ENCODE data around the gene IVL. TPM values are rescaled to one million over a fixed set of nuclear protein-coding genes. Genes with fewer than 3 reads are reported as not detected.
A peak's percentile ranks its signal among the peaks of the same experiment; 100 is the strongest.

Gene IVL
- total and polyA plus RNA-seq, 8 donors = 0.12 TPM; not detected in 7

DNA sequence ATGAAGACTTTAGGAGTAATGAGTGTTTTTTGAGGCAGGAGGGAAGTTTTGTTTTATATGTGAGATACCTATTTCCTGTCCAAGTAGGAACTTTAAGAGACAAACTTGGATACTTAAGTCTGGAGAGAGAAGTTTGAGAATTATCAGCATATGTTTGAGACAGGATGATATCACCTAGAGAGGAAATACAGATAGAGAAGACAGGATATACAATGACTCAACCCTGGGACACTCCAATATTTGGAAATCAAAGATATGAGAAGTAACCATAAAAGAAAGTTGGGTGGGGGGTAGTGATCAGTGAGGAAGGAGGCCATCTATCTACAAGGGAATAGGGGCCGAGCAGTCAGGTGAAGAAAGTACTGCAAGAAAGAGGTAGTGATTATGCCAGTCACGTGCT, 42.0 kb upstream of the IVL start:
- TF ChIP-seq, protein P1, sequence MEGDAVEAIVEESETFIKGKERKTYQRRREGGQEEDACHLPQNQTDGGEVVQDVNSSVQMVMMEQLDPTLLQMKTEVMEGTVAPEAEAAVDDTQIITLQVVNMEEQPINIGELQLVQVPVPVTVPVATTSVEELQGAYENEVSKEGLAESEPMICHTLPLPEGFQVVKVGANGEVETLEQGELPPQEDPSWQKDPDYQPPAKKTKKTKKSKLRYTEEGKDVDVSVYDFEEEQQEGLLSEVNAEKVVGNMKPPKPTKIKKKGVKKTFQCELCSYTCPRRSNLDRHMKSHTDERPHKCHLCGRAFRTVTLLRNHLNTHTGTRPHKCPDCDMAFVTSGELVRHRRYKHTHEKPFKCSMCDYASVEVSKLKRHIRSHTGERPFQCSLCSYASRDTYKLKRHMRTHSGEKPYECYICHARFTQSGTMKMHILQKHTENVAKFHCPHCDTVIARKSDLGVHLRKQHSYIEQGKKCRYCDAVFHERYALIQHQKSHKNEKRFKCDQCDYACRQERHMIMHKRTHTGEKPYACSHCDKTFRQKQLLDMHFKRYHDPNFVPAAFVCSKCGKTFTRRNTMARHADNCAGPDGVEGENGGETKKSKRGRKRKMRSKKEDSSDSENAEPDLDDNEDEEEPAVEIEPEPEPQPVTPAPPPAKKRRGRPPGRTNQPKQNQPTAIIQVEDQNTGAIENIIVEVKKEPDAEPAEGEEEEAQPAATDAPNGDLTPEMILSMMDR (IDR thresholded peaks at IDR 0.05) = no peak
- H3K27me3 ChIP-seq = no peaks in the 10 kb centered on the region
- intact Hi-C loops (cut with DNase I) = no loop called here
- DNase-seq = no peak
- no peak for ATAC-seq
- no peak overlapping the region for H3K27ac ChIP-seq
- H3K9me3 ChIP-seq = no peaks in the 10 kb centered on the region
- H3K4me3 ChIP-seq = no peak overlapping the region
- H3K4me1 ChIP-seq = no peaks in the 10 kb centered on the region
- H3K36me3 ChIP-seq = no peaks in the 10 kb centered on the region

DNA sequence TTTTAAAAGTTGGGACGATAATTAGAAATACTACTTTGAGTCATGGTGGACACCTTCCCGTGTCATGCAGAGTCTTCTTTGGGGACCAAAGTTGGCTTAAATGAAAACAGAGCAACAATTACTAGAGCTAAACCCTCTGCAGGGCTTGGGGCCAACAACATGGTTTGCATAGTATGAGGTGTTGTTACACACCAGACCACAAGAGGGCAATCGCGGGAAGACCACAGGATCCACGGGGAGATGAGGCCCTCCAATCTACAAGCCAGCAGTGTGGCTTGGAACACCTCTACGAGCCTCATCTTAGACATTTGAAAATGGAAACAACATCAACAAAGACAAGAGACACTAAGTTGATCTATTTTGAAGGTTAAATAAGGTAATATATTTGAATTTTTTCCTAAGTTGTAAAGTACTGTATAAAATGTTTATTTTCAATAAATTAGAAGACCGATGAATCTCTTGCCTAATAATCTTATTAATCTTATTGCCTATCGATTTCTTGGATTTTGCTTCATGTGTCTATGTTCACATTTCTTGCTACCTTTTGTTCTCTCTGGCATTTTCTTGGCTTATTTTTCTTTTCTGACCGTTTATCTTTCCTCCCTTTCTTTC, 38.4 kb upstream of the IVL start:
- TF ChIP-seq, protein P1 (IDR thresholded peaks at IDR 0.05) = peak; percentile 68 to 74
- H3K27ac ChIP-seq = no peak overlapping the region
- H3K9me3 ChIP-seq = no peaks in the 10 kb centered on the region
- H3K27me3 ChIP-seq = no peaks in the 10 kb centered on the region
- H3K4me1 ChIP-seq = no peaks in the 10 kb centered on the region
- DNase-seq (peak in 3 of 4 donors; percentile 27 to 53 (median 51)), ATAC-seq (peak; percentile 96)
- no peaks in the 10 kb centered on the region for H3K36me3 ChIP-seq
- H3K4me3 ChIP-seq = no peak overlapping the region
- intact Hi-C loops (cut with DNase I) = no loop called here

DNA sequence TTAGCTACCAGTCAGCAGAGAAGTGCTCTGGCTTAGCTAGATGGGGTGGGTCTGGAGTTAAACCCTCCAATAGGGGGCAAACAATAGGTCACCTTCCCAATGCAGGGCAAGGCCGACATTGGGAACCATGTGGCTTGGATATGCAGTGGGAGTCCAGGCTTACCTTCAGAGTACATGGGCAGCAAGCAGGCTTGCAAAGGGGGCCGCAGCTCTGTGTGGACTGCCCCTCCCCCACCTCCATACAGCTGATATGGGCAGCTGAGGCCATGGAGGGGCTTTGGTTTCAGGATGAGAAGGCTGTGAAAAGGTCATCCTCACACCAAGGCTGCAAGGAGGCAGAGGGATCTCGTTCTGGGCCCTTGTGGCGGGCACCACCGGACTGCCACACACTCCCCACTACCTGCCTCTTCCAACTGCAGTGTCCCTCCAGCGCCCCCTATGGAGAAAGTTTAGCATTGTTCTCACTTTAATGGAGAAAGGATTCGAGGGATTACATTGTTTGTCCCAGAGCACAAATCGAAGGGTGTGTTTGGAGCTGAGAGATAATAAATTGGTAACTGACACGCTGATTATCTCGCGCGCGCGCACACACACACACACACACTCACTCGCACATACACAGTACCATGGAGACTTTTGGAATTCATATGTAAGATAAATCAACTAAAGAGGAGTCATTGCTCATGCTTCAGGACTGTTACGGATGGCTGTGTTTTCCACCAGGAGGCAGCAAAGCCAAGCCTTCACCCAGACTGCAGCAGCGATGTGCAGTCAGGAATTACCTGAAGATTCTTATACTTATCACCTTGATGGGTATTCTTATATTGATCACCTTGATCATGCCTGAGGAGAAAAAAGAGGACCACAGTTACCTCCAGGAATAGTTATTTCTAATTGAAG, 37.3 kb upstream of the IVL start:
- no peak for DNase-seq

DNA sequence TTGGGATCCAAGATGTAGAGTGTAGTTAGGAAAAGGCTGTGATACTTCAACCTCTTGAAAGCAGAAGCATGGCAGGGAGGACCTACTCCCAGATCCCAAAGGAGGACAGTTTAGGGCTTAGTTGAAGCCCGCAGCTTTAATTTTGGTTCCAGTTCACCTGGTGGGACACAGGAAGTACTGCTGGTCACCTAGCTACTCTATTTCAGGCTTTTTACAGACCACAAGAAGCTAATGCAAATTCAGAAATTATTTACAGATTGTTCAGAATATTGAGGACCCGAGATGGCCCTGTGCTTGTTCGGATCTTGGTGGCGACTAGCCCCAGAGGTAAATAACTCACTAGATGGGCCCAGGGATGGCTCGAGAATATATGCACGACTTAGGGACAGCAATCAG, 36.6 kb upstream of the IVL start:
- Histone ChIP-seq H3K27me3 (no peaks in the 10 kb centered on the region), H3K4me3 (no peak overlapping the region), H3K9me3 (no peaks in the 10 kb centered on the region), H3K27ac (no peak overlapping the region), H3K36me3 (no peaks in the 10 kb centered on the region), H3K4me1 (no peaks in the 10 kb centered on the region)
- TF ChIP-seq, protein P1 (IDR thresholded peaks at IDR 0.05) = no peak
- intact Hi-C loops (cut with DNase I) = no loop called here
- DNase-seq = no peak
- no peak for ATAC-seq

More for the DNA sequence above, 37.3 kb upstream of the IVL start:
- Histone ChIP-seq H3K27me3 (no peaks in the 10 kb centered on the region), H3K4me1 (no peaks in the 10 kb centered on the region), H3K36me3 (no peaks in the 10 kb centered on the region), H3K4me3 (no peak overlapping the region), H3K27ac (no peak overlapping the region), H3K9me3 (no peaks in the 10 kb centered on the region)
- TF ChIP-seq, protein P1 (IDR thresholded peaks at IDR 0.05) = no peak
- peak; percentile 27 for ATAC-seq
- intact Hi-C loops (cut with DNase I) = no loop called here

DNA sequence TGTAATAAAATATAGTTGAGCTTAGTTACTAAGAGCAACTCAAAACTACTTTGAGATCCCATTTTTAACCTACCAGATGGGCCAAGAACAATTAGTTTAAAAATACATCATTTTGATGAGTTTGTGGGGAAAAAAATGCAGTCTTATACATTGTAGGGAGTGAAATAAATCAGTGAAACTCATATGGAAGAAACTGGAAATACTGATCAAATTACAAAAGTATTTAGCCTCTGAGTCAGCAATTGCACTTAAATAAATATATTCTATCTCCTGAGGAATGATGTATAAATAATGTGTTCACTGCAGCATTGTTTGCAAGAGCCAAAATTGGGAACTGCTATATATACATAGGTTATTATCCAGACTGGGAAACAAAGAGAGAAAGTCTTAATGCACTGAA, 34.9 kb upstream of the IVL start:
- no peak overlapping the region for H3K27ac ChIP-seq
- no peaks in the 10 kb centered on the region for H3K4me1 ChIP-seq
- DNase-seq (no peak), ATAC-seq (no peak)
- TF ChIP-seq, protein P1 (IDR thresholded peaks at IDR 0.05) = no peak
- H3K4me3 ChIP-seq = no peak overlapping the region
- no peaks in the 10 kb centered on the region for H3K36me3 ChIP-seq
- H3K9me3 ChIP-seq = no peaks in the 10 kb centered on the region
- intact Hi-C loops (cut with DNase I) = no loop called here
- no peaks in the 10 kb centered on the region for H3K27me3 ChIP-seq

All from left lung (tissue), 10 donors.